ENCODE results near the gene CPLX4. TPM values are rescaled to one million over a fixed set of nuclear protein-coding genes. Genes with fewer than 3 reads are reported as not detected.

CPLX4 gene
- total RNA-seq, 1 donor from 2014 or later = not detected

DNA sequence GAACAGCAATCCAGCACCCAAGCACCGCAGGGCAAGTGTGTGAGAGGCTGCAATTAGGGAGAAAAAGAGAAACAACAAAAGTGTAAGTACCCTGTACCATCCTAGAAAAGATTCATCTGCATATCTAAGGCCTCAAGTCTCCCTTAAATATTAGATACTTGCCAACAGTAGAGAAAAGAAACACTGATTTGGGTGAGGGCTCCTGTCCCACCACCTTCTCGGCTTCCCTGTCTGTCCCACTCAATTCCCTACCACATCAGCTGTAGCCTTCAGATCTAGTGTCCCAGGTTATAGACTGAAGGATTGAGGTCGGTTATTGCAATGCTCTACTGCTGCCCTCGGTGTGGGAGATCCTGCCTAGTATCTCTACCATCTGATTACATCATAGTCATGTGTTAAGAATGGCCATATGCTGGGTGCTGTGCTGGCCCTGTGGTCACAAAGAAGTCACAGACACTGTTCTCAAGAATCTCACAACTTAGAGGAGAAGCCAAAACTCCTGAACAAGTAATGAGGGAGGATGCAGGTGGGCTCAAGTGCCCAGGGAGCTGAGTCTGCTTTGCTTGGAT, 47.7 kb downstream of the CPLX4 start:
- TF ChIP-seq, protein P1, sequence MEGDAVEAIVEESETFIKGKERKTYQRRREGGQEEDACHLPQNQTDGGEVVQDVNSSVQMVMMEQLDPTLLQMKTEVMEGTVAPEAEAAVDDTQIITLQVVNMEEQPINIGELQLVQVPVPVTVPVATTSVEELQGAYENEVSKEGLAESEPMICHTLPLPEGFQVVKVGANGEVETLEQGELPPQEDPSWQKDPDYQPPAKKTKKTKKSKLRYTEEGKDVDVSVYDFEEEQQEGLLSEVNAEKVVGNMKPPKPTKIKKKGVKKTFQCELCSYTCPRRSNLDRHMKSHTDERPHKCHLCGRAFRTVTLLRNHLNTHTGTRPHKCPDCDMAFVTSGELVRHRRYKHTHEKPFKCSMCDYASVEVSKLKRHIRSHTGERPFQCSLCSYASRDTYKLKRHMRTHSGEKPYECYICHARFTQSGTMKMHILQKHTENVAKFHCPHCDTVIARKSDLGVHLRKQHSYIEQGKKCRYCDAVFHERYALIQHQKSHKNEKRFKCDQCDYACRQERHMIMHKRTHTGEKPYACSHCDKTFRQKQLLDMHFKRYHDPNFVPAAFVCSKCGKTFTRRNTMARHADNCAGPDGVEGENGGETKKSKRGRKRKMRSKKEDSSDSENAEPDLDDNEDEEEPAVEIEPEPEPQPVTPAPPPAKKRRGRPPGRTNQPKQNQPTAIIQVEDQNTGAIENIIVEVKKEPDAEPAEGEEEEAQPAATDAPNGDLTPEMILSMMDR (IDR thresholded peaks at IDR 0.05) = no peak
- no peak for ATAC-seq
- H3K36me3 ChIP-seq = no peaks in the 10 kb centered on the region
- no peak for DNase-seq
- peaks cover 27% of the 10 kb centered on the region for H3K4me1 ChIP-seq
- intact Hi-C loops (cut with DNase I) = no loop called here
- H3K27me3 ChIP-seq (ENCODE audit: low read depth) = peaks cover 99% of the 10 kb centered on the region
- H3K4me3 ChIP-seq = no peak overlapping the region
- no peaks in the 10 kb centered on the region for H3K9me3 ChIP-seq
- no peak overlapping the region for H3K27ac ChIP-seq

DNA sequence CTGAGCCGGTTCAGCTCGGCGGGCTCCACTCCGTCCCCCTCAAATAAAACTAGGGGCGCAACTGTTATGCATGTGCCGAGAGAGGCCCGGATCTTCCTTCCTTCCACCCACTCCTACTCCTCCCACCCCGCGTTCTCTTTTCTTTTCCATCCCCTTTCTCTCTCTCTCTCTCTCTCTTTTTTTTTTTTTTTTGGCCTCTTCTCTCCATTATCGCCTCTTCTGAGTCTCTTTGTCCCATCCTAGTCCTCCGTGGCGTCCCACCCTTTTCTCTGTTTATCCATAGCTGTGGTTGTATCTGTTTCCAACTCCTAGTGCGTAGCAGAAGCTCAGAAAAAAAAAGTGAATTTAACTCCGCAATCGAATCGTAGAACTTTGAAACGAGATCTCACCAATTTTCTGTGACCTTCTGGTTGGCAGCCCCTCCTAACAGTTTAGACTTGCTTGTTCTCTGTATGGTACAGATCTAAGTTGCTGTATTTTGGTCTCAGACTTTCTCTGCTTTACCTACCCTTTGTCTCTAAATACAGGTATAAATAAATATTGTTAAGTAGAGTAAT, 48.8 kb downstream of the CPLX4 start:
- no peak for DNase-seq
- intact Hi-C loops (cut with DNase I) = no loop called here
- TF ChIP-seq, protein P1 (IDR thresholded peaks at IDR 0.05) = no peak
- Histone ChIP-seq H3K4me3 (peak overlapping the region; percentile 6), H3K9me3 (no peaks in the 10 kb centered on the region), H3K4me1 (peaks cover 31% of the 10 kb centered on the region), H3K36me3 (no peaks in the 10 kb centered on the region), H3K27ac (no peak overlapping the region), H3K27me3 (ENCODE audit: low read depth) (peaks cover 99% of the 10 kb centered on the region)
- ATAC-seq = no peak

DNA sequence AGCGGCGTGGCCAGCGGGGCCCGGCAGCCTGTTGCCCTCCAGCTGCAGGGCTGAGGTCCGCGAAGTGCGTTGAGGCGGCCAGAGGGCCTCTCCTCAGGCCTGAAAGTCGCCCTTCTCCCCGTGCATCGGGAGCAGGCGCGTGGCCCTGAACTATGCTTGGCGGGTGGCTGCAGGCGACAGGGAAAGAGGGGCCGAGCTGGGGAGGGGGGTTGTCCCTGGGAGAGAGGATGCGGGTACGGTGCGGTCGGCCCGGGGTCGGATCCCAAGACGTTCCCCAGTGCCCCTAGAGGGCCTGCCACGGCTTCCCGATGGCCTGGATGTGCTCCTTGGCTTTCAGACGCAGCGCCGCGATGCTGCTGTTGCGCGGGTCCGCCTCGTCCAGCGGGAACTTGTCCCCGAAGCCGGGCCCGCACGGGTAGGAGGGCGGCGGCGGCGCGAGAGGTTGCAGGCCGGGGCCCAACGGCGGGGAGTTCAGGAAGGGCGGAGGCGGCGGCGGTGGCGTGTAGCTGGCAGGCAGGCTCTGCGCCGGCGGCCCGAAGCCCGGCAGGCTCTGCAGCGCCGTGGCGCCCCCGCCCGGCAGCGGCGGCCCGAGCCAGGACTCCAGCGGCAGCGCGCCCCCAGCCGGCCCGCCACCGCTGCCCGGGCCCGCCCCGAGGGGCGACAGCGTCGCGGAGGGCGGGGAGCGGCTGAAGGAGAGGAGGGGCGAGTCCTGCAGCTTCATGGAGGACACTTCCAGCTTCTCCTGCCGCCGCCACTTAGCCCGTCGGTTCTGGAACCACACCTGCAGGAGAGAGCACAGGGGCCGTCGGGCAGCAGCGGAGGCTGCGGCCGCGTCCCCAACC, 49.5 kb downstream of the CPLX4 start:
- peak; percentile 58 to 62 for ATAC-seq
- intact Hi-C loops (cut with DNase I) = no loop called here
- peak overlapping the region; percentile 34 for H3K4me3 ChIP-seq

DNA sequence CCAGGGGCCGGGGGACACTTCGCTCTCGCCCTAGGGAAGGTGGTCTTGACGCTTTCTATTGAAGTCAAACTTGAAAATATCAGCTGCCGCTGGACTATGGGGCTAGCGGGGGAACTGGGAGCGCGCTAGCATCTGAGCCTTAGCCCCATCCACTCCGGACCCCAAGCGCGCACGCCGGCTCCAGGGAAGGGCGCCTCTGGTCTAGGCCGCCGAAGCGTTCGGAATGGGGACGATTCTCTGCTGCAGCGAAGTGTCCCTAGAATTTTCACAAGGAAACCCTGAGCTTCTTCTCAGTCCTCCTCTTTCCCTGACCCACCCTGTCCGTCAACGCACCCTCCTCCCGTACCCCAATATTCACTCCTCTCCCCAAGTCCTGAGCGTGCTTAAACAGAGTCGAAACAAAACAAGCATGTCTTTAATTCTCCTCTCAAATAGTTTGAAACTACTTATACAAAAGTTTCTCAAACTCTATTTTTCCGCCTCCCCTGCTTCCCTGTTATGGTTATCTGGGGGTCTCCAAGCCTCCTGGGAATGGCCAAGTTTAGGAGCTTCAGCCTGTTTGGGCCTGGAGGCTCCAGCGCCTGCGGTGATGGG, 50.2 kb downstream of the CPLX4 start:
- ATAC-seq = no peak
- intact Hi-C loops (cut with DNase I) = no loop called here
- peaks cover 99% of the 10 kb centered on the region for H3K27me3 ChIP-seq (ENCODE audit: low read depth)
- H3K36me3 ChIP-seq = no peaks in the 10 kb centered on the region
- H3K27ac ChIP-seq = no peak overlapping the region
- no peak overlapping the region for H3K4me3 ChIP-seq
- DNase-seq = no peak
- H3K9me3 ChIP-seq = no peaks in the 10 kb centered on the region
- TF ChIP-seq, protein P1 (IDR thresholded peaks at IDR 0.05) = no peak
- H3K4me1 ChIP-seq = peaks cover 22% of the 10 kb centered on the region

More for the DNA sequence above, 49.5 kb downstream of the CPLX4 start:
- Histone ChIP-seq H3K36me3 (no peaks in the 10 kb centered on the region), H3K4me1 (peaks cover 29% of the 10 kb centered on the region), H3K27me3 (ENCODE audit: low read depth) (peaks cover 99% of the 10 kb centered on the region), H3K9me3 (no peaks in the 10 kb centered on the region), H3K27ac (no peak overlapping the region)
- DNase-seq = peak; percentile 62
- TF ChIP-seq, protein P1 (IDR thresholded peaks at IDR 0.05) = no peak

DNA sequence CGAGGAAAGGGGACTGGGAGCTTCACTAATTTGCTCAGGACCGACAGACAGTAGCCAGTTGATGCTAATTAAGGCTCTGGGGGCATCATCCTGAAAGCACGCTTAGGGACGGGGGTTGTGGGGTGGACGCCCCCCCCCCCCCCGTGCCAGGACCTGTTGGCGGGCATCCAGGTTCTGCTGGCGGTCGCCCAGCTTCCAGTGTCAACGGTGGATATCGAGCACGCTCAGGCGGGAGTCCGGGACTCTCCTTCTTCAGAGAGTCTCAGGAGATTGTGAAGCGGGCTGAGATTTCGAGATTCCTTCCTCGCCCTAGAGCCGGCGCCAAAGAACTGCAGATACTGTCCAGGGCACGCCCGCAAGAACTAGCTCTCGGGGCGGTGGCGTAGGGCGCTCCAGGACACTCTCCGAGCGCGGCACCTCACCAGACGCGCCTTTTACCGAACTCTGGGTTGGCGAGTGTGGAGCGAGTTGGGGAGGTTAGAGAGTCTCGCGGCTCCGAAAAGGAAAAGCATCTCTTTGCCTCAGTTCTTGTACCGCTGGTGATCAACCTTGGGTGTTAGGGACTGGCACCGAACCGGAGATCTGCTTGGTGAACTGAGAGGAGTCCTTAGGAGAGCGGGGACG, 50.8 kb downstream of the CPLX4 start:
- DNase-seq (no peak), ATAC-seq (no peak)
- intact Hi-C loops (cut with DNase I) = no loop called here
- H3K9me3 ChIP-seq = no peaks in the 10 kb centered on the region
- TF ChIP-seq, protein P1 (IDR thresholded peaks at IDR 0.05) = no peak
- H3K27ac ChIP-seq = no peak overlapping the region
- H3K27me3 ChIP-seq (ENCODE audit: low read depth) = peaks cover 96% of the 10 kb centered on the region
- H3K36me3 ChIP-seq = no peaks in the 10 kb centered on the region
- H3K4me1 ChIP-seq = peaks cover 15% of the 10 kb centered on the region
- no peak overlapping the region for H3K4me3 ChIP-seq

All from lower lobe of right lung (tissue), 2 donors.